ENCODE results near the gene REC114.
"Not testable (repeated sequence)": the region's sequence is repeated elsewhere in the genome, so short reads cannot be mapped to it uniquely, and the experiment has no call there.

Gene REC114

GRCh38 chr15:73538563-73539211 lies 95.7 kb downstream of the REC114 start:
- DNase-seq: no peak

- no peak for DNase-seq
Measured at GRCh38 chr15:73539212-73540128, 96.5 kb downstream of the REC114 start.

GRCh38 chr15:73540161-73540560 lies 97.2 kb downstream of the REC114 start:
- DNase-seq: no peak

- DNase-seq: no peak
Measured at GRCh38 chr15:73541479-73541878, 98.5 kb downstream of the REC114 start.

- DNase-seq: not testable (repeated sequence)
Measured at GRCh38 chr15:73548925-73549324, 106.0 kb downstream of the REC114 start.

GRCh38 chr15:73550190-73550589 lies 107.2 kb downstream of the REC114 start:
- no peak for DNase-seq

- no peak for DNase-seq
Measured at GRCh38 chr15:73555080-73555479, 112.1 kb downstream of the REC114 start.

GRCh38 chr15:73558529-73558928 lies 115.6 kb downstream of the REC114 start:
- no peak for DNase-seq

- DNase-seq: no peak
Measured at GRCh38 chr15:73560501-73561117, 117.6 kb downstream of the REC114 start.

GRCh38 chr15:73564255-73564654 lies 121.3 kb downstream of the REC114 start:
- DNase-seq: no peak

GRCh38 chr15:73567020-73567419 lies 124.1 kb downstream of the REC114 start:
- no peak for DNase-seq

GRCh38 chr15:73568564-73569280 lies 125.8 kb downstream of the REC114 start:
- no peak for DNase-seq

GRCh38 chr15:73569361-73569760 lies 126.4 kb downstream of the REC114 start:
- no peak for DNase-seq

- DNase-seq: no peak
Measured at GRCh38 chr15:73570355-73571032, 127.5 kb downstream of the REC114 start.

- DNase-seq: no peak
Measured at GRCh38 chr15:73571346-73571745, 128.4 kb downstream of the REC114 start.

GRCh38 chr15:73572296-73572695 lies 129.3 kb downstream of the REC114 start:
- DNase-seq: no peak

GRCh38 chr15:73573037-73573436 lies 130.1 kb downstream of the REC114 start:
- no peak for DNase-seq

- no peak for DNase-seq
Measured at GRCh38 chr15:73573572-73573971, 130.6 kb downstream of the REC114 start.

- no peak for DNase-seq
Measured at GRCh38 chr15:73575636-73576247, 132.8 kb downstream of the REC114 start.

GRCh38 chr15:73577593-73577992 lies 134.6 kb downstream of the REC114 start:
- not testable (repeated sequence) for DNase-seq

- DNase-seq: no peak
Measured at GRCh38 chr15:73578026-73578425, 135.1 kb downstream of the REC114 start.

GRCh38 chr15:73582851-73583379 lies 140.0 kb downstream of the REC114 start:
- DNase-seq: no peak
